ENCODE results near the gene LGALSL.

LGALSL gene

DNA sequence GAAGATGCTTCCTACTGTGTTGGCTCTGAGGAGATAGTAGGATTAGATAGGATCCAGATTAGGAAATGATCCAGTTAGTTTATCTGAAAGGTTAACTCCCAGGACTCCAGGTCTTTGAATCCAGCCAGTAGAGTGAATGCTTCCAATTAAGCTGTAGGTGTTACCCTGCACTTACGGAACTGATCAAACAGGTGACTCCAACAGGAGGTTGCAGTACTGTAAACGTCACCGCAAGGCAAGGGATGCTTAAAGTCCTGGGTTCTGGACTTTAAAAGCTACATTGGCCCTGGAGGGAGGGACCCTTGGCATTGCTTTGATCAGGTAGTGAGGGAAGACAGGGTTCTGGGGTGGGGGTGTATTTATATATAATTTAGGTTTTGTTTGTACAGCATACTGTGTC is 5.6 kb downstream of the LGALSL start:
- Histone ChIP-seq H3K4me3 (ENCODE audit: insufficient read depth, low read length, poor library complexity, severe bottlenecking) (no peak overlapping the region), H3K27me3 (ENCODE audit: low read length) (no peaks in the 10 kb centered on the region), H3K27ac (ENCODE audit: low read depth, low read length) (no peak overlapping the region), H3K36me3 (ENCODE audit: low read length) (peaks cover 8% of the 10 kb centered on the region; the same call in 1 of the 2 replicates), H3K9me2 (replicated peaks; ENCODE audit: insufficient read depth, low read length) (no peaks in the 10 kb centered on the region), H3F3A (ENCODE audit: insufficient read depth) (peaks cover 10% of the 10 kb centered on the region), H3K9me3 (ENCODE audit: insufficient read depth, low read length) (no peaks in the 10 kb centered on the region), H3K79me2 (ENCODE audit: insufficient read depth, low read length) (no peaks in the 10 kb centered on the region), H3K4me2 (ENCODE audit: low read depth, low read length, poor library complexity, severe bottlenecking) (no peak overlapping the region), H4K20me1 (ENCODE audit: low read depth, low read length) (no peaks in the 10 kb centered on the region), H2AFZ (ENCODE audit: low read depth, low read length, severe bottlenecking) (no peak overlapping the region), H3K9ac (ENCODE audit: low read length) (no peak overlapping the region)
- TF ChIP-seq EZH2phosphoT487 (conservative IDR thresholded peaks at IDR 0.05; ENCODE audit: low read length): no peak
- TF ChIP-seq, protein P1, sequence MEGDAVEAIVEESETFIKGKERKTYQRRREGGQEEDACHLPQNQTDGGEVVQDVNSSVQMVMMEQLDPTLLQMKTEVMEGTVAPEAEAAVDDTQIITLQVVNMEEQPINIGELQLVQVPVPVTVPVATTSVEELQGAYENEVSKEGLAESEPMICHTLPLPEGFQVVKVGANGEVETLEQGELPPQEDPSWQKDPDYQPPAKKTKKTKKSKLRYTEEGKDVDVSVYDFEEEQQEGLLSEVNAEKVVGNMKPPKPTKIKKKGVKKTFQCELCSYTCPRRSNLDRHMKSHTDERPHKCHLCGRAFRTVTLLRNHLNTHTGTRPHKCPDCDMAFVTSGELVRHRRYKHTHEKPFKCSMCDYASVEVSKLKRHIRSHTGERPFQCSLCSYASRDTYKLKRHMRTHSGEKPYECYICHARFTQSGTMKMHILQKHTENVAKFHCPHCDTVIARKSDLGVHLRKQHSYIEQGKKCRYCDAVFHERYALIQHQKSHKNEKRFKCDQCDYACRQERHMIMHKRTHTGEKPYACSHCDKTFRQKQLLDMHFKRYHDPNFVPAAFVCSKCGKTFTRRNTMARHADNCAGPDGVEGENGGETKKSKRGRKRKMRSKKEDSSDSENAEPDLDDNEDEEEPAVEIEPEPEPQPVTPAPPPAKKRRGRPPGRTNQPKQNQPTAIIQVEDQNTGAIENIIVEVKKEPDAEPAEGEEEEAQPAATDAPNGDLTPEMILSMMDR (IDR thresholded peaks at IDR 0.05; ENCODE audit: insufficient read depth, low read length, poor library complexity, severe bottlenecking): no peak

- peaks cover 8% of the 10 kb centered on the region; the same call in 1 of the 2 replicates for H3K36me3 ChIP-seq (ENCODE audit: low read length)
- H3K27ac ChIP-seq (ENCODE audit: low read depth, low read length): no peak overlapping the region
- H3K79me2 ChIP-seq (ENCODE audit: insufficient read depth, low read length): no peaks in the 10 kb centered on the region
- H3K9me2 ChIP-seq (replicated peaks; ENCODE audit: insufficient read depth, low read length): no peaks in the 10 kb centered on the region
- H3K27me3 ChIP-seq (ENCODE audit: low read length): no peaks in the 10 kb centered on the region
- no peak overlapping the region for H2AFZ ChIP-seq (ENCODE audit: low read depth, low read length, severe bottlenecking)
- no peaks in the 10 kb centered on the region for H4K20me1 ChIP-seq (ENCODE audit: low read depth, low read length)
- H3K9ac ChIP-seq (ENCODE audit: low read length): no peak overlapping the region
- H3K4me3 ChIP-seq (ENCODE audit: insufficient read depth, low read length, poor library complexity, severe bottlenecking): no peak overlapping the region
- no peaks in the 10 kb centered on the region for H3K9me3 ChIP-seq (ENCODE audit: insufficient read depth, low read length)
- H3F3A ChIP-seq (ENCODE audit: insufficient read depth): peaks cover 4% of the 10 kb centered on the region
- TF ChIP-seq, protein P1 (IDR thresholded peaks at IDR 0.05; ENCODE audit: insufficient read depth, low read length, poor library complexity, severe bottlenecking): no peak
- TF ChIP-seq EZH2phosphoT487 (conservative IDR thresholded peaks at IDR 0.05; ENCODE audit: low read length): no peak
- no peak overlapping the region for H3K4me2 ChIP-seq (ENCODE audit: low read depth, low read length, poor library complexity, severe bottlenecking)
Observed at GRCh38 chr2:64460330-64460729, 6.4 kb downstream of the LGALSL start.

DNA sequence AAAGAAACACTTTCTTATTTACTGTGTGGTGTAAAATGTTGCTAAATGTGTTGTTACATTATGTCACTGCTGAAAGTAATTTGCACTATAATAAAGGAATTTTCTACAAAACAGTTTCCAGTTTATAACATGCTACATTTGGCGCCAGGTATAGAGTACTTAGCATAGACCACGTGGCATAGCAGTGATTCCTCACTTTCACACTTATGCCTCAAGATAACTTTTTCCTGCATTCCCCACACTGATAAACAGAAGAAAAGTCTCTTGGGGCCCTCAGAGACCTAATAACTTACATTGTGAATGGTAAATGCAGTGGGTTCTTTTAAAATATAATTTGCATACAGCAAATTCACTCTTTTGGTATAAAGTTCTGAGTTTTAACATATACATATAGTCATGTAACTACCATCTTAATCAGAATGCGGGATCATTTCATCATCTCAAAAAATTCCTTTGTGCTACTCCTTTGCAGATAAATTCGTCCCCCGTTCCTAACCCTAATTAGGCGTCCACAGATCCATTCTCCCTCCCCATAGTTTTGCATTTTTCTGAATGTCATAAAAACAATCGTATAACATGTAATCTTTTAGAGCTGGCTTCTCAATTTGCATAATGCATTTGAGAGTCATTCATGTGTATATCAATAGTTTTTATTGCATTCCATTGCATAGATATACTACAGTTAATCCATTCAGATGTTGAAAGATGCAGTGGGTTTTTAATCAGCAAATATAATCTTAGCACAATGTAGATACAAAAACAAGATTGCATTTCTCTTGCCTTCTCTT is 7.5 kb downstream of the LGALSL start:
- H3K4me2 ChIP-seq (ENCODE audit: low read depth, low read length, poor library complexity, severe bottlenecking): no peak overlapping the region
- H2AFZ ChIP-seq (ENCODE audit: low read depth, low read length, severe bottlenecking): no peak overlapping the region
- no peak overlapping the region for H3K4me3 ChIP-seq (ENCODE audit: insufficient read depth, low read length, poor library complexity, severe bottlenecking)
- H3K36me3 ChIP-seq (ENCODE audit: low read length): peaks cover 8% of the 10 kb centered on the region; the same call in 1 of the 2 replicates
- TF ChIP-seq EZH2phosphoT487 (conservative IDR thresholded peaks at IDR 0.05; ENCODE audit: low read length): no peak
- TF ChIP-seq, protein P1 (IDR thresholded peaks at IDR 0.05; ENCODE audit: insufficient read depth, low read length, poor library complexity, severe bottlenecking): no peak
- no peaks in the 10 kb centered on the region for H3K27me3 ChIP-seq (ENCODE audit: low read length)
- H4K20me1 ChIP-seq (ENCODE audit: low read depth, low read length): no peaks in the 10 kb centered on the region
- H3K27ac ChIP-seq (ENCODE audit: low read depth, low read length): no peak overlapping the region
- H3F3A ChIP-seq (ENCODE audit: insufficient read depth): no peaks in the 10 kb centered on the region
- H3K9ac ChIP-seq (ENCODE audit: low read length): no peak overlapping the region
- H3K79me2 ChIP-seq (ENCODE audit: insufficient read depth, low read length): no peaks in the 10 kb centered on the region
- no peaks in the 10 kb centered on the region for H3K9me2 ChIP-seq (replicated peaks; ENCODE audit: insufficient read depth, low read length)
- no peaks in the 10 kb centered on the region for H3K9me3 ChIP-seq (ENCODE audit: insufficient read depth, low read length)
